Adrenal gland (tissue), 5 donors: ENCODE results near the gene NODAL.

Experiments used
- POLR2A ChIP-seq, 2 donors: fragments of 450-650 bp; IDR thresholded peaks; one replicate each; pipeline ENCODE4 v1.6.1; 2017; ENCODE audit warnings: antibody characterized with exemption in 2 of 2, mild to moderate bottlenecking in 2 of 2, moderate library complexity in 1 of 2
- TF ChIP-seq, protein P1 (sequence below), 6 experiments: fragments of 450-650 bp in 4 of 6; fragments of 200-600 bp in 2 of 6; sonication (generic) in 1 of 6; IDR thresholded peaks; 1 replicate in 5 of 6; 2 replicates in 1 of 6; pipeline versions ENCODE4 v1.5.1 to v1.8.0; 2016 to 2021; ENCODE audit warnings: antibody characterized with exemption in 6 of 6, mild to moderate bottlenecking in 2 of 6, moderate library complexity in 1 of 6
- donor health status: DM: no; HTN: no; CAD: no.

DNA sequence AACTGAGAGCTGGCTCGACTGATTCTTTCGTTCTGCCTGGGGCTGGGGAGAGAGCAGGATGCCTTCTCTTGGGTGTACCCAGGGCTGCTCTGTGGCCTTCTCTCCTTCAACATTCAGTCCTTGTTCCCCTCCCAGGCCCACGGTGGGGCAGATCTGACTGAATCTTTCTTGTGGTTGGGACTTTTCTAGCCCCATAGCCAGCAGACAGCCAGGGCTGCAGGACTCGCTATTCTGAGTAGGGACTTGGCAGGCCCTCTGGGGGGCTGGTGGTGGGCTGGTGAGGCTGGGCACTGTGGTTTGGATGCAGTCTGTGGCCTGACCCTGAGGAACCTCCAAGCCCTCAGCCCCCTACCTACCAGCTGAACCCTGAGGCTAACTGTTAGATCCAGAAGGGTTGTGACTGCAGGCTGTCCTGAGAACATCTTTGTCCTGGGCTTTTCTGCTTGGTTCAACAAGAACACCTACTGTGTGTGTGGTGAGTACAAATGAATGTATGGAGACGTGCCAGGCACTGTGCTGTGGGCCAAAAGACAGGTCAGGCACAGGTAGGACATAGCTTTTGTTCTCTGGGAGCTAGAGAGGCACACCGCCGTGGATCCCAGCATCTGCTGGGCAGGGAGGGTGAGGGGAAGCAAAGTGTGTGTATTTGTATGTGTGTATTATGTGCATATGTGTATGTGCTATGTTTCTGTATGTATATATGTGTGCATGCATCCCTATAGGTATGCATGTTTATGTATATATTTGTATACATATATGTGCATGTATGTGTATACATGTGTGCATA, 35.0 kb upstream of the NODAL start:
- TF ChIP-seq, protein P1, sequence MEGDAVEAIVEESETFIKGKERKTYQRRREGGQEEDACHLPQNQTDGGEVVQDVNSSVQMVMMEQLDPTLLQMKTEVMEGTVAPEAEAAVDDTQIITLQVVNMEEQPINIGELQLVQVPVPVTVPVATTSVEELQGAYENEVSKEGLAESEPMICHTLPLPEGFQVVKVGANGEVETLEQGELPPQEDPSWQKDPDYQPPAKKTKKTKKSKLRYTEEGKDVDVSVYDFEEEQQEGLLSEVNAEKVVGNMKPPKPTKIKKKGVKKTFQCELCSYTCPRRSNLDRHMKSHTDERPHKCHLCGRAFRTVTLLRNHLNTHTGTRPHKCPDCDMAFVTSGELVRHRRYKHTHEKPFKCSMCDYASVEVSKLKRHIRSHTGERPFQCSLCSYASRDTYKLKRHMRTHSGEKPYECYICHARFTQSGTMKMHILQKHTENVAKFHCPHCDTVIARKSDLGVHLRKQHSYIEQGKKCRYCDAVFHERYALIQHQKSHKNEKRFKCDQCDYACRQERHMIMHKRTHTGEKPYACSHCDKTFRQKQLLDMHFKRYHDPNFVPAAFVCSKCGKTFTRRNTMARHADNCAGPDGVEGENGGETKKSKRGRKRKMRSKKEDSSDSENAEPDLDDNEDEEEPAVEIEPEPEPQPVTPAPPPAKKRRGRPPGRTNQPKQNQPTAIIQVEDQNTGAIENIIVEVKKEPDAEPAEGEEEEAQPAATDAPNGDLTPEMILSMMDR (IDR thresholded peaks at IDR 0.05): no peak
- no peak for TF ChIP-seq POLR2A (IDR thresholded peaks at IDR 0.05)
